ENCODE results near the gene TAAR9.
"Not testable (repeated sequence)": the region's sequence is repeated elsewhere in the genome, so short reads cannot be mapped to it uniquely, and the experiment has no call there.

TAAR9 gene

DNA sequence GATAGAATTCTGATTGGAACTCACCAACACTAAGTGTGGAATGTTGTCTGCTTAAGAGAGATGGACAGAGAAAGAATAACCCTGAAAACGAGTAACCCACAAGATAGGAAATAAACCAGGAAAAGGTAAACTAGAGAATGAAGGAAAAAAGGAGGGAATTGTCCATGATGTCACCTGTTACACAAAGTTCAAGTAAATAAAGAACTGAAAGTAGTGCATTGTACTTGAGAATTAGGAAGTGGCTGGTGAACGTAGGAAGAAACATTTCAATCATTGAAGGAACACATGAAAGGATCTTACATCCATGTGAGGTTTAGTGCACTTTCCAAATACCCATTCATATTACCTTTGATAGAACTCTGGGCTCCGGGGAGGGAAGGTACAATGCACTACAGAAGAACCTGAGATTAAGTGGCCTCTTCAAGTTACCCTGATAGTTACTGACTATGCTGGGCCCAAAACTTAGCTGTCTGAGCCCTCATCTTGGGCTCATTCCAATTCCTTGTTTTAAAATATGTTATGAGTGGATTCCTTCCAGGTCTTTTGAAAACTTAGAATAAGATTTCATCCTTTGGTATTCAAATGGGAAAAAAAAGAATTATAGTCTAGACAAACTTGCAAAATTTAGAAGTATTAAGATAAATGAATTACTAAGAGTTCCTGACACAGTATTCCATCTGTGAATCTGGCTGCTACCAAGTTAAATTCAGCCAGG, 24.1 kb upstream of the TAAR9 start:
- DNase-seq (ENCODE audit: low read depth in 2 of 2) = no peak

DNA sequence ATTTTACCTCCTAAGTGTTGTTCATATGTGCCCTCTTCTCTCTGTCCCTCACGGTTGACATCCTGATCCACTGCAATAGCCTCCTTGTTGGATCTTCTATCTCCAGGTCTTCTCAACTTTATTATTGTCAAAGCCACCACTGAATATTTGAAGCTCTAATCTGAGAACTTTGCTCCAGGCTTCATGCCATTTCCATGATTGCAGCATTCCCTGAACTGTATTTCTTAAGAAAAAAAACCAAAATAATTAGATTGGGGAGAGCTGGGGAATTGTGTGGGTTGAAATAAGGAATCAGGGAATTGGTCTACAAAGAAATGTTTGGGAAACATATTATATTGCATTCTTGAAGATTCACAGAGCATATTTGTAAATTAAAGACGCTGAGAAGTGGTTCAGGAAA, 22.7 kb upstream of the TAAR9 start:
- DNase-seq (ENCODE audit: low read depth in 2 of 2) = no peak

DNA sequence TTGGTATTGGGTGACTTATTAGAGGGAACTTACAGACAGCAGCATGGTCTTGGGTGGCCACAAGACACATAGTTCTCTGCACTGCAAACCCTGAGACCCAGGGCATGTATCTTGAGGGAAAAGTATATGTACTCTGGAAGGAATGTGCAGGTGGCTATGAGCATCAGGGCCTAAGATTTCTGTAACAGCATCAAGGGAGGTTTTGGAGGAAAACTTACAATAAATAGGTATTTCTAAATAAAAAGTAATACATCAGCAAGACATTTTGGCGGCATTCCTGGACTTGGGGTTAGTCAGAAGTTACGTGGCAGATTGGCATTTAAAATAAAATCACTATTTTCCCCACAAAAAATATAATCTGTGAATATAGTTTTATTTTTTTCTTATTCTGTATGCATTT, 17.1 kb upstream of the TAAR9 start:
- DNase-seq (ENCODE audit: low read depth in 2 of 2) = no peak

DNA sequence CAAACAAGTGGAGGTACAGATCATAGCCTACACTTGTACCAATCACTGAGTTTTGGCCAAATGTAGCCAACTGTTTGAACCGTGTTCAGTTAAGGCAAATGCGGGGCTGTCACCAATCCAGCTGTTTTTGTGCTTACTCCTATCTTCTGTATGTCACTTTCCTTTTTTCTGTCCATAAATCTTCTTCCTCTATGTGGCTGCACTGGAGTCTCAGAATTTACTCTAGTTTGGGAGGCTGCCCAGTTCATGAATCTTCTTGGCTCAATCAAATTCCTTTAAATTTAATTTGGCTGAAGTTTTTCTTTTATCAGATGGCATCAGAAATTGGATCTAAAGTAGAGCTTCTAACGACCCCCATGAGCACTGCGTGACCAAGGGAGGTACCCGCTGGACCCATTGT, 13.4 kb upstream of the TAAR9 start:
- DNase-seq (ENCODE audit: low read depth in 2 of 2) = no peak

DNA sequence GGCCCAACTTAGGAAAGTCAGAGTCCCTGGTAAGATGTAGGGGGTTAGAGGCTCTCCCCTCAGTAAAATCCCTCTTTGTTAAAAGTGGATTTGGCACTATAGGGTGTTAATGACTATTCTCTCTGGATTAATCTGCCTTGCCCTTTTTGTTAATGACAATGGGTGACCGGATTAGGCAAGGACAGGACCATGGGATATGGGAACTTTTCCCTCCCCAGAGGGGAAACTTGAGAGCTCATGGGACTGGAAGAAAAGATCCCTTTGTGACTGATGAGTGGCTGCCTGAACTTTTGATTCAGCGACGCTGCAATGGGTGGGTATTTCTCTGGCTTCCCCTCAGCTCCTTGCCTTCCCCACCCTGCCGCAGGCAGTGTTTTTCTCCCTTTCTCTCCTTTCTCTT, 12.2 kb upstream of the TAAR9 start:
- no peak for DNase-seq (ENCODE audit: low read depth in 2 of 2)

DNA sequence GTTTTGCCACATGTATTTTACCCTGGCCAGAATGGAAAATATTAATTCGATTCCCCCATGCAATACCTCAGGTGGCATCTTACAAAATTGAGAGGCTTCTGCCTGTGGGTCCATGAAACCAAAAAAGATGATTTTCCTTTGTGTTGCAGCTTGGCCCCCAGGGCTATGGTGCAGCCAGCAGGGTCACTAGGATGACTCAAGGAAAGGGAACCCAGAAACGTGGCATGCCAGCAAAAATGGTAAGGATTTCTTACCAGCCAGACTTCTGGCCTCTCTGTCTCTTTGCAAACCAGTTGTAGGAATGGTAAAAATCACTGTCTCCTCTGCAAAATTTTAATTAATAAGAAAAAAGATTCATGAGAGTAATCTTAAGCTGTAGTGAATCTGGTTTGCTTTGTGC, 11.6 kb upstream of the TAAR9 start:
- DNase-seq (ENCODE audit: low read depth in 2 of 2) = no peak

DNA sequence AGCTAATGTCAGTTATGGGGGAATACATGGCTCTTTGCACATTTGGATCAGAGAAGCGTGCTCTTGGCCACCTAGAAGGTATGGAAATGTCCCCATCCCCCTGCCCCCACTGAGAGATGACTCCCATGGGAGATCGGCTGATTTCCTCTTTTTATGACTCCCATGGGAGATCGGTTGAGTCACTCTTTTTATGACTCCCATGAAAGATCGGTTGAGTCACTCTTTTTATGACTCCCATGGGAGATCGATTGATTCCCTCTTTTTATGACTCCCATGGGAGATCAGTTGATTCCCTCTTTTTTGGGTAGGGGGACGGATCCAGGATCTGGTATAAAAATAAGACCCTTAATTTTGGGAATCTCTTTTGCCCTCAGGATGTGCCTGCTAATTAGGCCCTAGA, 10.3 kb upstream of the TAAR9 start:
- DNase-seq (ENCODE audit: low read depth in 2 of 2) = no peak

DNA sequence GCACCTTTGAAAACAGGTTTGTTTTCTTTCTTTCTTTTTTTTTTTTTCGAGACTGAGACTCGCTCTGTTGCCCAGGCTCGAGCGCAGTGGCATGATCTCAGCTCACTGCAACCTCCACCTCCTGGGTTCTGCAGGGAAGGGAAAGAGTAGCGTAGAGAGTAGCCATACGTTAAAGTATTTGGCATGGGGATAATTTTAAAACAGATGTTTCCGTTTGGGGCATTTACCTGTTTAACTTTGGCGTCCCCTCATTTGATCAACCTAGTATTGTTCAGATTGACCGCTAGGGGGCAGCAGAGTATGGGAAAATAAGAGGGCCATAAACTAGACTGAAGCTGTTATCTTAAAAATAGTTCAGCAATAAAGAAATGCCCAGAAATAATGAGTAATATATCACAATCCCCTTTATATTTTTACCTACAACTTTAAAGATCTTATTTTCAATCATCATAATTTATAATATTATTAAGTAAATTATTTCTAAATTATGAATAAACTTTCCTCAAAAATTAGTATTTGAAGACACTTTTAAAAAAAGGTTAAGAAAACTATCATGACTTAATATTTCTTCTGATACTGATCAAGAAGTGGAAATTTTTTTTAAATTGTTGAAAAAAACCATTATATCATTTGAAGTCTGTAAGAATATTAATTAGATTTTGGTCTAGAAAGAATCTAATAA, 7.6 kb upstream of the TAAR9 start:
- peak in 1 of 2 experiments; percentile 29 for DNase-seq (ENCODE audit: low read depth in 2 of 2)

DNA sequence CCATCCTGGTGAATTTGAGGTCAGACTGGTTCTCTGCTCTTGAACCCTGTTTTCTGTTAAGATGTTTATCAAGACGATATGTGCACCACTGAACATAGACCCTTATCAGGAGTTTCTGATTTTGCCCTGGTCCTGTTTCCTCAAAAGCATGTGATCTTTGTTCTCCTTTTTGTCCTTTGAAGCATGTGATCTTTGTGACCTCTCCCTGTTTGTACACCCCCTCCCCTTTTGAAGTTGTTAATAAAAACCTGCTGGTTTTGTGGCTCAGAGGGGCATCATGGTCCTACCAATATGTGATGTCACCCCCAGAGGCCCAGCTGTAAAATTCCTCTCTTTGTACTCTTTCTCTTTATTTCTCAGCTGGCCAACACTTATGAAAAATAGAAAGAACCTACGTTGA, 3.5 kb upstream of the TAAR9 start:
- not testable (repeated sequence) for DNase-seq (ENCODE audit: low read depth in 2 of 2)

DNA sequence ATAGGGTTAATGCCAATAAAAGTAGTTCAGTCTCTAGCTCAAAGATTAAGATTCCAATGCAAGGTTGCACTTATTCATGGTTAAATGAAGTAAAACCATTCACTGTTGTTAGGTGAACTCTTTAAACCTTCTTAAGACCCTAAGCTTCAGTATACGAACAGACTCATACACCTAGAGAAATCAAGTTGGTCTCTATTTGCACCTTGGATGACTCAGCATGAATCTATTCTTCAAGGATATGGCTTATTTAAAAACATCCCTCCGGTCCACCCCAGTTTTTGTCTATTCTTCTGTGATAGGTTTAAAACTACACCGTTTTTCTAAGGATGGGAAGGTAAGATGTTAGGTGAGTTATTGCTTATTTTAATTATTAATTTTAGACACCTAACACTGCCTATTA, 932 bp upstream of the TAAR9 start:
- DNase-seq (ENCODE audit: low read depth in 2 of 2) = no peak

DNA sequence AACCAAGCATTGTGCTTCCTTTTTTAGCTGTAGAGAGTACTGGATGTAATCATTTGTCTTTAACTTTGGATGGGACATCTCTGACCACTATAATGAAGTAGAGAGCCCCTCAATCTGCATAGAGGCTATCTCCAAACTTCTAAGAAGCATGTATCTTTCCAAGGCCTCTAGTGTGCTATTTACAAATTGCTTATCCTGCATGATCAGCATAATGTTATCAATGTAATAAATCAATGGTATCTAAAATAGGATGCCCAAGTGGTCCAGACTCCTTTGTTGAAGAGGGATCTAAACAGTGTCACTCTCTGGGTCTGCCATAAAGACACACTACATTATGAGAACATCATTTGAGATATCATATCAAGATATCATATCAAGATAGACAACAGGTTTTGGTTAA, 6.7 kb downstream of the TAAR9 start:
- no peak for DNase-seq (ENCODE audit: low read depth in 2 of 2)

DNA sequence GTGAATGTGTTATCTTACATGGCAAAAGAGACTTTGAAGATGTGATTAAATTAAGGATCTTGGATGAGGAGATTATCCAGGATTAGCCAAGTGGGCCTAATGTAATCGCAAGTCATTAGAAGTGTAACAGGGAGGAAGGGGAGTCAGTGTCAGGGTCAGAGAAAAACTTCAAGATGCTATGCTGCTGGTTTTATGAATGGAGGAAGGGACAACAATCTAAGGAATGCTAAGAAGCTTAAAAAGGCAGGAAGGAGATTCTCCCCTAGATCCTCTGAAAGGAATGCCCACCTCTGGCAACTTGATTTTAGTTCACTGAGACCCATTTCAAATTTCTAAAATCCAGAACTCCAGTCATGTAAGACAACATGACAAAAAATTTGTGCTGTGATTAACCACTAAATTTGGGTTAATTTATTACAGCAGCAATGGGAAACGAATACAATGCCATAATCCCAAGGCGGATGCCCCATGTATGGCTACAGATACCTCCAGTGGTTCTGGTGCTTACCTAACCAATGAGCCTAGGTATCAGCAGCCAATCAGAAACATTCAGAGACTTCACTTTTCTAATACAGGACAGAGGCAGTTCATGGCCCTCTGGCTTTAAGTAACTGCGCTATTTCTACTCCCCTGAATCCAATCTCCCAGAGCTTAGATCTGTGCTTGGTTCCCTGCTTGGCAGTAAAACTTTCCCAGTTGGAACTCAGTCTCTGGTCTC, 10.8 kb downstream of the TAAR9 start:
- no peak for DNase-seq (ENCODE audit: low read depth in 2 of 2)

DNA sequence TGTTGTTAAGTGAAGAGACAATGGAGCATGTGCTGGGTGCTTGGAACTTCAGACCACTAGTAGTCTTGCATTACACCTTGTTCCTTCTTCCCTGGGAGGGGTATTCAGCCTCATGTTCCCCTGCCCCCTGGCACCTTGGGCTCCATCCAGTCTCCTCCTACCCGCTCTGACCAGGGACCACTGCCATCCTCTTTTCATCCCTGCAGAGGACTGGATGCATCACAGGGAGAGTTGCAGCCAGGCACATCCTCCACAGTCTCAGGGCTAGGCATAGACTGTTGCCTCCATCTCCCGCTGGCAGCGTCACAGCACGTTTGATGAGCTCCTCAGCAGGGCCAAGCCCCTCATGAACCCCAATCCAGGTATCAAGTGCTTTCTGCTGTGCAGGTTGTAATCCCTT, 13.1 kb downstream of the TAAR9 start:
- no peak for DNase-seq (ENCODE audit: low read depth in 2 of 2)

DNA sequence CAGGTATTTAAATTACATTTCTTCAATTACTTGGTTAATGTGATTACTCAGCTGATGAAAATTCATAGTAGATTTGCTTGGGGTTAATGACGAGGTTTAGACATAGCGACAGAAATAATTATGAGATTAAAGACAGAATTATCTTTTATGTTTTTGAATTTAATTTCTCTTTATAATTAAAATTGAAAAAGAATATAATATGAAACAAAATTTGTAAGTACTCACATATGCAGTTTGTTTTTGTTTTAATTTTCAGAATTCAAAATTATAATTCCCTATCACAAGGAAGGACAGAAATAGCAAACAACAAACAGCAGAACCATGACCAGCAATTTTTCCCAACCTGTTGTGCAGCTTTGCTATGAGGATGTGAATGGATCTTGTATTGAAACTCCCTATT, 14.3 kb downstream of the TAAR9 start, which contains the start of gene TAAR8:
TAAR8 (plus strand) TSS at position 301 of the 400 bp plus-strand sequence; CDS start at position 322, 21 bp downstream.
- no peak for DNase-seq (ENCODE audit: low read depth in 2 of 2)

DNA sequence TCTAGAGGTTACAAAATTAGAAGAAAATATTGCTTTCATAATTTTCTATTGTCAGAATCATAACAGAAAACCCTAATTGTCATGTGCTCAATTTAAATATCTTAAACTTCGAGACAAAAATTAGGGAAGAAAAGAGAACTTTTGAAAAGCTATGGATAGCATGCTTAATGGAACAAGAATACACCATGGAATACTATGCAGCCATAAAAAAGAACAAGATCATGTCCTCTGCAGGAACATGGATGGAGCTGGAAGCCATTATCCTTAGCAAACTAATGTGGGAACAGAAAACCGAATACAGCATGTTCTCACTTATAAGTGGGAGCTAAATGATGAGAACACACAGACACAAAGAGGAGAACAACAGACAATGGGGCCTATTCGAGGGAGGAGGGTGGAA, 22.0 kb downstream of the TAAR9 start:
- not testable (repeated sequence) for DNase-seq (ENCODE audit: low read depth in 2 of 2)

DNA sequence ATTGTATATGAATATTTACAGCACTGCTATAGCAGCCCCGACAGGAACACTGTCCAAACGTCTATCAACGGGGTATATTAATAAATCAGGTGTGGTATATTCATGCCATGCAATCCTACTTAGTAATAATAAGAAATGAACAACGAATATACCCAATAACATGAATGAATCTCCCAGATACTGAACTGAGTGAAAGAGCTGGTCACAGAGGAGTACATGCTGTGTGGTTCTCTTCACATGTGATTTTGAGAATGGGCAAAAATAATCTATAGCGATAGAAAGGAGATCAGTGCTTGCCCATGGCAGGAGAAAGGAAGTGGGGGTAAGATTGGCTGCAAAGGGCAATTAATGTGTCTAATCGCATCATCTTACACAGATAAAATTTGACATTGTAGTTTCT, 28.3 kb downstream of the TAAR9 start:
- DNase-seq (ENCODE audit: low read depth in 2 of 2) = no peak

DNA sequence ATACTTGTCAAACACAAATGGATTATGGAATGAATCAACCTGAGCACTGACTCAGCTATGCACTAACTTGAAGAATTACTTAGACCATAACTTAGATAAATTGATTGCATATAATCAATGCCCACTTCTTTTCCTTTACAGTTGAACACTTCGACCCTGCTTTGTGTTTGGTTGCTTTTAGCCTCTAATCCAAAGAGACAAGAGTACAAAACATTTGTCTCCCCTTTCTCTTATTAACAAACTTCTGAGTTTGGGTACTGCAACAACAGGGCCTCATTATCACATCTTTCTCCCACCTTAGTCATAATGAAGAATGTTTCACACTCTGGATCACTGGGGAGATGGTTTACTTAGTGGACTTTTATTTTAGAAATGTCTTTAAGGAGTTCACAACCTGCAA, 29.5 kb downstream of the TAAR9 start:
- DNase-seq (ENCODE audit: low read depth in 2 of 2) = no peak

DNA sequence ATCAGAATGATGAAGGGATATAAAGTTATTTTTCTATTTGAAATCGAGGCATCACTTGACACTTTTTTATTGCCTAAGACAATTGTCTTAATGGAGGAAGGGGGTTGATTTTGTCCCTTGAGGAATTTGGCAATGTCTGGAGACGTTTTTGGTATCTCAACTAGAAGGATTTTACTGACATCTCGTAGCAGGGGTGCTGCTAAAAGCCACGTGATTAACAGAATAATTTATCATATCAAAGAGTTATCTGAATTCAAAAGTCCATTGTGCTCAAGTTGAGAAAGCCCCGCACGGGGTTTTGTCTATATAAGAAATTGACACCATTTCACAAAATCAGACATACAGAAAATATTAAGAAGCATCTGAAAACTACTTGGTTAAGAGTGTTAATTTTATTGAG, 30.5 kb downstream of the TAAR9 start:
- no peak for DNase-seq (ENCODE audit: low read depth in 2 of 2)

DNA sequence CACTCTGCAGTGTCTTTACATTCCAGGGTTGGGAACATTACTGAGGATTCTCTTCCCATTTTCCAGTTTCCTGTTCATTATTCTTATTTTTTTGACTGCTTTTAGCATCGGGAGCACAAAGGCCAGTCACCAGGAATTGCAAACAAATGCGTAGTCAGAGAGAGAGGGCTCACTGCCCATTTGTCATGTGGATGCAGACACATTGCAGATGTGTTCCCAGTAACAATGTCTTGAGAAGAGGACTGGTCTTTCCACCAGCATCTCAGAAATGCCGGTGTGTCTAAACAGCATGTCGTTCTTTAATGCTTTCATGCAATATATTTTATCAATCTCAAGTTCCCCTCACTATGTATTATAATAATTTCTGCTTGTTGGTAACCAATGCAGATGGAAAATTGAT, 31.1 kb downstream of the TAAR9 start:
- DNase-seq (ENCODE audit: low read depth in 2 of 2) = no peak

DNA sequence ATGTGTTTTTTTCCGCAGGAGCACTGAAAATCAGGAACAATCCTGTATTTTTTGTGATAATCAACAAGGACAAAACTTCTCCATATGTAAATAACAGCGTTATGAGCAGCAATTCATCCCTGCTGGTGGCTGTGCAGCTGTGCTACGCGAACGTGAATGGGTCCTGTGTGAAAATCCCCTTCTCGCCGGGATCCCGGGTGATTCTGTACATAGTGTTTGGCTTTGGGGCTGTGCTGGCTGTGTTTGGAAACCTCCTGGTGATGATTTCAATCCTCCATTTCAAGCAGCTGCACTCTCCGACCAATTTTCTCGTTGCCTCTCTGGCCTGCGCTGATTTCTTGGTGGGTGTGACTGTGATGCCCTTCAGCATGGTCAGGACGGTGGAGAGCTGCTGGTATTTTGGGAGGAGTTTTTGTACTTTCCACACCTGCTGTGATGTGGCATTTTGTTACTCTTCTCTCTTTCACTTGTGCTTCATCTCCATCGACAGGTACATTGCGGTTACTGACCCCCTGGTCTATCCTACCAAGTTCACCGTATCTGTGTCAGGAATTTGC, 32.2 kb downstream of the TAAR9 start, which contains the start of gene TAAR6:
TAAR6 (plus strand) TSS at position 102 of the 557 bp plus-strand sequence; CDS start at position 102, 0 bp downstream.
- DNase-seq (ENCODE audit: low read depth in 2 of 2) = no peak

DNA sequence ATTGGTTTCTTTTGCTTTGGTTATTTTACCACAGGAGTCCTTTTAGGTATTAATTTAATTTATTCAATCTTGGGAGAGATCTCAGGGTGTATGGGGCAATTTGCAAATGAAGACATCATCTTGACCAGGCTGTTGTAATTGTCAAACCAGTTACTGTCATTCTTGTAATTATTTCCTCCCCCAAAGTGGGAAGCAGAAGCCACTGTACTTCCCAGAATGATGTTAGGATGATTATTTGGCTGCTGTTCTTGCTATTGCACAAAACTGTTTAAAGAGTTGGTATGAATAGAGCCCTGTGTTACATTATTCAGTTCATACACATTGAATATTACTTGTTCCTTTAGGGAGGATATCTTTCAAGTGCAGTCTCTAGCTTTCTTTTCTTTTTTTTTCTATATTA, 33.7 kb downstream of the TAAR9 start:
- no peak for DNase-seq (ENCODE audit: low read depth in 2 of 2)

DNA sequence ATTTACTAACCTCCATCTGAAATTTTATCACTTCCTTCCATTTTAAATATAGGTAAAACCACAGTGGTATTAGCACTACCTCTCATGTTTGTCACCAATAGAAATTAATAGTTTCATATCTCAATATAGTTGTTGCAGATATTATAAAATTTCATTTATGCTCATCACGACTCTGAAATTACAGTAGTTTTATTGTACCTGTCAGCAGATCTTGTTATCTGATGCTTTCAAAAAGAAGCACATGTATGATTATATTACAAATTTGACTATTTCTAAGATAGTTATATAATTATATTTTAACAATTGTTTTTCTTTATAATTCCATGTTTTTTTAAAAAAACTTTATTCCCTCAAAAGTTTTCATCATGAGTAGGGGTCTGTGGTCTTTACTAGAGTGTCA, 46.6 kb downstream of the TAAR9 start:
- DNase-seq (ENCODE audit: low read depth in 2 of 2) = no peak

DNA sequence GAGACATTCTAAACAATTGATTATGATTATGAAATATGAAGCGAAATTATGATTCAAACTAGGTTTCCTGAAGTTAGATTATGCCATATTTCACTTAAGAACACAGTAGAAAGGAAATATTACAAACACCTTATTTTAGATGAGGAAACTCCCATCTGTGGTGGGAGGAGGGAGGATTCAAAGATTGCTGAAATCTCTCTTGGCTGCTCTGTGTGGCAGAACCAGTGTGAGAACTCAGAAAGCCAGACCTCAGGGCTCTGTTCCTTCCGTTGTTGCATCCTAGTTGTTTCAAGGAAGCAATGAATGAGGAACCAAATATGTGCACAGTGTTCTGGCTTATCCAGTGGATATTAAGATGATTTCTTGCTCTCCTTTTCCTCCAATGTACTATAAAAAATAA, 49.3 kb downstream of the TAAR9 start:
- no peak for DNase-seq (ENCODE audit: low read depth in 2 of 2)

All from fibroblast of skin of left quadriceps (primary cell).